GM18870 (cell line): Measurements from ENCODE around the gene IGF2BP3.

ENCODE experiments used
- ATAC-seq: cut with Tn5 transposase; IDR thresholded peaks from one replicate; pipeline ENCODE4 v1.9.1; 2021; ENCODE audit warnings: moderate library complexity; ENCODE audit not compliant: unreplicated experiment

The IGF2BP3 gene

DNA sequence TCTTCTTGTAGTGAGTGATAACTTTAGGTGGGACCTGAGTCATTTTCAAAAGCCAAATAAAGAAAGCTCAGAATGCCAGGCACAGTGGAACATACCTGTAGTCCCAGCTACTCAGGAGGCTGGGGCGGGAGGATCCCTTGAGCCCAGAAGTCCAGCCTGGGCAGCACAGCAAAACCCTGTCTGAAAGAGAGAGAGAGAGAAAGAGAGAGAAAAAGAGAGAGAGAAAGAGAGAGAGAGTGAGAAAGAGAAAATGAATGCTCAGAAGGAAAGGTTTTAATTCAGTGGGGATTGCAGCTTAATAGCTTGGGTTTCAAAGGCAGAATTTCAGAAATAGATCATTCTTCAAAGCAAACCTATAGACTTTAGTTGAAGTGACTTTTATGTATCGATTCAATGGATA lies 198.0 kb downstream of the IGF2BP3 start:
- no peak for ATAC-seq

DNA sequence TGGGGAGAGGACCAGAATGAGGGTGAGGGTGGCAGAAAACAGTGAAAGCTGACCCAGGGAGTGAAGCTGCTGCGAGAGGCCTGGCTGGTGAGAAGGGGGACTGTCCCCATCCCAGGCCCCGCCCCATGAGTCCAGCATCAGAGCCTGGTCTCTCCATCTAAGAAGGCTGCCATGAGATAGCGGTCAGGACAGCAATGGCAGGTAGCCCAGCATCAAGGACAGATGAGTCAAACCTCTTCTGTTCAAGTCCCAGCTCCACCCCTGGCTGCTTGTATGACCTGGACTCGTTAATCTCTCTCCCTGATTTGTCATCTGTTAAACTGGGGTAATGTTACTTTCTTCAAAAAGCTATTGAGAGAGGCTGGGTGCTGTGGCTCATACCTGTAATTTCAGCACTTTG lies 201.5 kb downstream of the IGF2BP3 start:
- no peak for ATAC-seq

DNA sequence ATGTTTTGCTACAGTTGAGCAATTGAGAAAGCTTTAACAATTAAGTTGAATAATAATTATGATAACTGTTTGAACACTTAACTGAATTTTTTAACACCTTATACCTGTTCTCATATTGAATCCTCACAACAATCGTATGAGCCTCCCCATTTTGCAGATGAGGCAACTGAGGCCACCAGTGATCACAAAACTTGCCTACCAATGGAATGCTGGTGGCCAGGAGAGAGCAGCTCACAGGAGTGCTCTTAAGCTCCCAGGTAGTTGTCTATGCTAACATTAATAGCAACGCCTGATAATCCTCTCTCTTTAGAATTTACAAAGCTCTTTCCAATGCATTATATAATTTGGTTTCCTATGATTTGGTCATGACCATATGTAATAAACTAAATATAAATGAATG lies 202.1 kb downstream of the IGF2BP3 start:
- no peak for ATAC-seq

DNA sequence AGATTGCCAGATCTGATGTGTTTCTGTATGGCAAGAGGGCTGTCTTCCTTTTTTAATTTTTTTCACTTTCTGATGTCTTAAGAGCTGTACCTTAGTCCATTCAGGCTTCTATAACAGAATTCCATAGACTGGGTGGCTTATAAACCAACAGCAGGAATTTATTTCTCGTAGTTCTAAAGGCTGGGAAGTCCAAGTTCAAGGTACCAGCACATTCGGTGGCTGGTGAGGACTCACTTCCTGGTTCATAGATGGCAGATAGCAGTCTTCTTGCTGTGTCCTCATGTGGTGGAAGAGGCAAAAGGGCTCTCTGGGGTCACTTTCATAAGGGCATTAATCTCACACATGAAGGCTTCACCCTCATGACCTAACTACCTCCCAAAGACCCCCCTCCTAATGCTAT lies 202.9 kb downstream of the IGF2BP3 start:
- ATAC-seq: no peak

DNA sequence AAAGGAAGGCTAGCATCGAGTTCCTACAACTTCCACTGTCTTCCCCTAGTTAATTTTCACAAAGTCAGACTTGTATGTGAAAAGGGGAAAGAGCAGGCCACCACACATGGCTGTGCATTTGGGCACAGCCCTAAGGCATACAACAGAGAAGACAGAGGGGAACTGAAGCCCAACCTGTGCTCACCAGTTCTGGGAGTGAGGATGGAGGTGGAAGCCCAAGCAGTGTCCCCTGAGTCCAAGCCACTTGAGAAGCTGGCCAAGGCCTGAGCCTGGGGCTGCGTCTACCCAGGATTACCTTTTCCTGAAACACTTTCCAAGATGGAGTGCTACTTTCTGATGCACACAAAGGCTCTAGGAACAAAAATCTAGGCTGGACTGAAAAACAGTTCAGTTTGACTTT lies 203.4 kb downstream of the IGF2BP3 start:
- no peak for ATAC-seq

DNA sequence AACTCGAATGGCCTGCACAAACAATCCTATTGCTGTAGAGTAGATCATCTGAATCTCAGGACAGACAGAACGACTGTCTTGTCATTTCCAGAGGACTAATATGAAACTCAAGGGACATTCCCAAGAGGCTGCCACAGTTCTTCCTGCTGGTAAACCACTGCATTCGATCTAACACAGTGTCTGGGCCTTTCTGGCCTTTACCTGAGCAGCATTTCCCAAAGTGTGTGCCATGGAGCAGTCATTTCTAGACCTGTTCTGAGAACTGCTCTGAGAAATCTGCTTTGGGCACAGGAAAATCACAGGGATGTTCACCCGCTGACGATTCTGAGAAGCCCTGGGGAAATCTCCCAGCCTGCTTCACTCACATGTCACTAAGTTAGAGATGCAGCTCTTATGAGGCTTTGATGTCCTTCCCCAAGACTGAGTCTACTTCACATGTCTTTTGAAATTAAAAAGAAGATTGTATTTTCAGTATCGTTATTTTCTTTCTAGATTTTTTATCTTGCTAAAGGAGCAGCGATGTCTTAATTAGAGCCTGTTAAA lies 205.3 kb downstream of the IGF2BP3 start:
- ATAC-seq: peak; percentile 50

DNA sequence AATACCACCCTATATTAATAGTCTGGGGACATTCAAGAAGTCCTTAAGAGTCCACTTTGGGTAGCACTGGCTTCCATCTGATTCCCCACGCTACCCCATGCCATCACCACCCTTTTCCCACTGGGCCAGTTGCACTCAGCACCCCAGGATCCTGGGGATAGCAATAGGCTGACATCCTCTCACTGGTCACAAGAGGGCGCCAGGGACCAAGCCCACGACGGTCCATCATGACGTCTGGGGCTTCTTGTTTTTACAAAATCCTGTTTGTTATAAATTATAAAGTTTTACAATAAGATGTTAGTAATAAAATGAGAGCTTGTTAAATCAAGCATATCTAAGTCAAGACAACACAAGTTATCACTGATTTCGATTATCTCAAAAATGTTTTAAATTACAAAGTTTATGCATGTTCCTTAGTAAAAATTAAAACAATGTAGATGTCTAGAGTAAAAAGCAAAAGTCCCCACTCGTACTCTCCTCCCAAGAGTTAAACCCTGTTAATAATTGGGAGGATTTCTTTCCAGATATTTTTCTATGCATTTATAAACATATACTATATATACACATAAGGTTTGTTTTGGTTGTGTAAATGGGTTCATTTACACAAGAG lies 208.3 kb downstream of the IGF2BP3 start:
- peak; percentile 52 for ATAC-seq

DNA sequence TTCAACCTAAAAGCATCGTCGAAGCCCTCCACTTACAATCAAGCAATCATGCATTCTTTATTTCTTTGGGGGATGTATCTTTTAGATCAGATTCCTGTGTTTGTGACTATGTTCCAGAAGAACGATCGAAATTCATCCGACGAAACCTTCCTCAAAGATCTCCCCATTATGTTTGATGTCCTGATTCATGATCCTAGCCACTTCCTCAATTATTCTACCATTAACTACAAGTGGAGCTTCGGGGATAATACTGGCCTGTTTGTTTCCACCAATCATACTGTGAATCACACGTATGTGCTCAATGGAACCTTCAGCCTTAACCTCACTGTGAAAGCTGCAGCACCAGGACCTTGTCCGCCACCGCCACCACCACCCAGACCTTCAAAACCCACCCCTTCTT lies 209.9 kb downstream of the IGF2BP3 start:
- ATAC-seq: no peak
